Fibroblast of lung (primary cell): ENCODE results near the gene RERE. TPM values are rescaled to one million over a fixed set of nuclear protein-coding genes. Genes with fewer than 3 reads are reported as not detected.

Source experiments
- DNase-seq, 2 donors: peaks; one replicate each; pipeline versions ENCODE4 v3.0.0 to v3.0.0-alpha.2; 2010; ENCODE audit warnings: low read depth in 2 of 2
- H2AFZ ChIP-seq: 2 replicates; pipeline ENCODE4 v1.5.1; 2012; ENCODE audit warnings: low read length, control low read depth, inconsistent platforms
- H3K27ac ChIP-seq: 2 replicates; pipeline ENCODE4 v1.5.1; 2011; ENCODE audit warnings: low read length, control low read depth; ENCODE audit not compliant: insufficient read depth
- H3K27me3 ChIP-seq: 2 replicates; pipeline ENCODE4 v1.5.1; 2011; ENCODE audit warnings: mild to moderate bottlenecking, low read length; ENCODE audit not compliant: control insufficient read depth, insufficient read depth
- H3K36me3 ChIP-seq: 2 replicates; pipeline ENCODE4 v1.5.1; 2011; ENCODE audit warnings: low read length; ENCODE audit not compliant: control insufficient read depth, insufficient read depth
- H3K4me1 ChIP-seq: 2 replicates; pipeline ENCODE4 v1.5.1; 2011; ENCODE audit warnings: low read length; ENCODE audit not compliant: control insufficient read depth, insufficient read depth; ENCODE audit errors: extremely low read depth
- H3K4me2 ChIP-seq: 2 replicates; pipeline ENCODE4 v1.5.1; 2011; ENCODE audit warnings: low read length, control low read depth; ENCODE audit not compliant: insufficient read depth; ENCODE audit errors: extremely low read depth
- H3K4me3 ChIP-seq, 4 experiments: fragments of 200-600 bp in 1 of 4; sonication (generic) in 1 of 4; replicated peaks in 1 of 4; 2 replicates each; pipeline ENCODE4 v1.5.1; 2011 to 2016; ENCODE audit warnings: low read length in 4 of 4, low read depth in 3 of 4, mild to moderate bottlenecking in 3 of 4, control low read depth in 2 of 4, inconsistent platforms in 1 of 4, mixed read lengths in 1 of 4; ENCODE audit not compliant: insufficient read depth in 1 of 4; ENCODE audit errors: control extremely low read depth in 1 of 4
- H3K79me2 ChIP-seq: 2 replicates; pipeline ENCODE4 v1.5.1; 2012; ENCODE audit warnings: mild to moderate bottlenecking, low read length, inconsistent platforms; ENCODE audit not compliant: control insufficient read depth, insufficient read depth
- H3K9ac ChIP-seq: 2 replicates; pipeline ENCODE4 v1.5.1; 2011; ENCODE audit warnings: mild to moderate bottlenecking, low read length, control low read depth; ENCODE audit not compliant: insufficient read depth
- H3K9me3 ChIP-seq: 2 replicates; pipeline ENCODE4 v1.5.1; 2012; ENCODE audit warnings: low read depth, low read length; ENCODE audit not compliant: control insufficient read depth, insufficient read depth
- H4K20me1 ChIP-seq: 2 replicates; pipeline ENCODE4 v1.5.1; 2011; ENCODE audit warnings: low read length; ENCODE audit not compliant: control insufficient read depth, insufficient read depth; ENCODE audit errors: extremely low read depth
- EZH2 ChIP-seq: IDR thresholded peaks from 2 replicates; pipeline ENCODE4 v1.5.1; 2012; ENCODE audit warnings: low read length, control low read depth, mild to moderate bottlenecking; ENCODE audit errors: missing control alignments
- polyA plus RNA-seq, 2 donors: library from polyadenylated mRNA; depleted of rRNA in 1 of 2; stranded (reverse) in 1 of 2; unstranded in 1 of 2; fragments of >200 nt; gene quantifications; 2 replicates each; pipeline ENCODE4 v1.2.1, GENCODE V29; 2011 to 2012; ENCODE audit warnings: missing spikeins in 1 of 2
- total RNA-seq: library from RNA; depleted of rRNA; stranded (reverse); fragments of >200 nt; gene quantifications from 2 replicates; pipeline ENCODE4 v1.2.1, GENCODE V29; 2014
- TF ChIP-seq, protein P1 (sequence below), 2 donors: IDR thresholded peaks in 1 of 2; conservative IDR thresholded peaks in 1 of 2; 1 replicate in 1 of 2; 2 replicates in 1 of 2; pipeline ENCODE4 v1.5.1; 2011 to 2012; ENCODE audit warnings: low read length in 2 of 2, control low read depth in 1 of 2, inconsistent platforms in 1 of 2, low read depth in 1 of 2, mild to moderate bottlenecking in 1 of 2

RERE gene
- total and polyA plus RNA-seq, 2 donors (not counting 1 experiment from before 2014, with no cell fraction given) = 3.7 to 51.0 TPM

DNA sequence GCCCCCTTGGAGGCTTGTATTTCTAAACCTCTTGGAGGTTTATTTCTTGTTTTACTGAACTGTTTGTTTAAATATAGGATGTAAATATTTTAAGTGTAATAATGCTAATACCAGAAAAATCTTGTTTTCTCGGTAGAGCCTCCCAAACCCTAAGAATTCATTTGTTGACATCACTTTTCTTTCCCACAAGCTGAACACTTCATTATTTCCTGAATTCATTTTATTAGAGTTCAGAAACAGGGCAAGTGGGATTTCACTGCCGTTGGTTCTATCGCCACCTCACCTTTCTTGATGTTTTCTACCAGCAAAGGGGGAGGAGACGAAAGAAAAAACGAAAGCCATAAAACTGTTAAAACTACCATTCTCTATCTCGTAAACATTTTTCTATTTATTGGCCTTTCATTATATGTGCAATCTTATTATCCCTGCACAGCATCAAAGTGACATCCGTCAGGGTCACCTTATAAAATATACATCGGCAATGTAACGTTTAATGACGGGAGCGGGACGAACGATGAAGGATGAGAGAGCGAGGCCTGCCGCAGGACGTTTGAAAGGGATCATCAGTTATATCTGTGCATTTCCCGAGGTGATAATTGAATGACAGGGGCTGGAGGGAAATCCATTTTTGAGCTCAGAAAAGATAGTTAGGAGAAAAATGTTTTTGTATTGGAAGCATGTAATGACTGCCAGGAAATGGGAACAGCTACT, 440.0 kb downstream of the RERE start:
- H2AFZ ChIP-seq = no peak overlapping the region
- no peaks in the 10 kb centered on the region for H3K27me3 ChIP-seq
- H3K79me2 ChIP-seq = peaks cover 72% of the 10 kb centered on the region
- H3K4me2 ChIP-seq = no peak overlapping the region
- no peak overlapping the region for H3K9ac ChIP-seq
- H4K20me1 ChIP-seq = no peaks in the 10 kb centered on the region
- H3K9me3 ChIP-seq = no peaks in the 10 kb centered on the region
- DNase-seq = no peak
- H3K36me3 ChIP-seq = peaks cover 1% of the 10 kb centered on the region
- no peak overlapping the region for H3K4me3 ChIP-seq
- no peak overlapping the region for H3K27ac ChIP-seq
- TF ChIP-seq, protein P1, sequence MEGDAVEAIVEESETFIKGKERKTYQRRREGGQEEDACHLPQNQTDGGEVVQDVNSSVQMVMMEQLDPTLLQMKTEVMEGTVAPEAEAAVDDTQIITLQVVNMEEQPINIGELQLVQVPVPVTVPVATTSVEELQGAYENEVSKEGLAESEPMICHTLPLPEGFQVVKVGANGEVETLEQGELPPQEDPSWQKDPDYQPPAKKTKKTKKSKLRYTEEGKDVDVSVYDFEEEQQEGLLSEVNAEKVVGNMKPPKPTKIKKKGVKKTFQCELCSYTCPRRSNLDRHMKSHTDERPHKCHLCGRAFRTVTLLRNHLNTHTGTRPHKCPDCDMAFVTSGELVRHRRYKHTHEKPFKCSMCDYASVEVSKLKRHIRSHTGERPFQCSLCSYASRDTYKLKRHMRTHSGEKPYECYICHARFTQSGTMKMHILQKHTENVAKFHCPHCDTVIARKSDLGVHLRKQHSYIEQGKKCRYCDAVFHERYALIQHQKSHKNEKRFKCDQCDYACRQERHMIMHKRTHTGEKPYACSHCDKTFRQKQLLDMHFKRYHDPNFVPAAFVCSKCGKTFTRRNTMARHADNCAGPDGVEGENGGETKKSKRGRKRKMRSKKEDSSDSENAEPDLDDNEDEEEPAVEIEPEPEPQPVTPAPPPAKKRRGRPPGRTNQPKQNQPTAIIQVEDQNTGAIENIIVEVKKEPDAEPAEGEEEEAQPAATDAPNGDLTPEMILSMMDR (conservative IDR thresholded peaks at IDR 0.05 in 1 of 2, IDR thresholded peaks at IDR 0.05 in 1 of 2; ENCODE audit: low read depth in 1 of 2, low read length in 2 of 2) = no peak
- no peak for TF ChIP-seq EZH2
- H3K4me1 ChIP-seq = peaks cover 32% of the 10 kb centered on the region

DNA sequence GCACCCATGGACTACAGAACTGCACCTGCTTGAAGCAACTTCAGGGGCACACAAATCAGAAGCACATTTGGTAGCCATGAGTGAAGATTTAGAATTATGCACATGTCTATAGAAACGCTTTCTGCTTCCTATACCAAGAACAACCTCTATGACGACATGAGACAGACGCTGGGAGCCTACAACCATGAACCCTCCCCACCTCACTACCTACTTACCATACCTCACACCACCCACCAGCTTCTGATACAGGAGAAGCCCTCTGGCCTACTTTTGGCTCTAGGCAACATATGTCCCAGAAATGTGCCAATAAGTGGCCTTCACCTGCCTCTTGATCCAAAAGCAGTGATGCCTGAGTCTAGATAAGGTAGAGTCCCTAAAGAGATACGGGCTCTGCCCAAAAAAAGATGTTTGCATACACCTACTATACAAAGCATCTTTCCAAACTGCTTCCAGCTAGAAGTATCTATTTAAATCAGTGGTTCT, 441.0 kb downstream of the RERE start:
- Histone ChIP-seq H3K27ac (no peak overlapping the region), H3K9me3 (no peaks in the 10 kb centered on the region), H3K4me1 (peaks cover 31% of the 10 kb centered on the region), H3K4me2 (no peak overlapping the region), H4K20me1 (no peaks in the 10 kb centered on the region), H3K9ac (no peak overlapping the region), H3K36me3 (peaks cover 1% of the 10 kb centered on the region), H2AFZ (no peak overlapping the region), H3K27me3 (no peaks in the 10 kb centered on the region), H3K4me3 (no peak overlapping the region), H3K79me2 (peaks cover 71% of the 10 kb centered on the region)
- no peak for DNase-seq
- no peak for TF ChIP-seq EZH2
- TF ChIP-seq, protein P1 (conservative IDR thresholded peaks at IDR 0.05 in 1 of 2, IDR thresholded peaks at IDR 0.05 in 1 of 2; ENCODE audit: low read depth in 1 of 2, low read length in 2 of 2) = no peak

DNA sequence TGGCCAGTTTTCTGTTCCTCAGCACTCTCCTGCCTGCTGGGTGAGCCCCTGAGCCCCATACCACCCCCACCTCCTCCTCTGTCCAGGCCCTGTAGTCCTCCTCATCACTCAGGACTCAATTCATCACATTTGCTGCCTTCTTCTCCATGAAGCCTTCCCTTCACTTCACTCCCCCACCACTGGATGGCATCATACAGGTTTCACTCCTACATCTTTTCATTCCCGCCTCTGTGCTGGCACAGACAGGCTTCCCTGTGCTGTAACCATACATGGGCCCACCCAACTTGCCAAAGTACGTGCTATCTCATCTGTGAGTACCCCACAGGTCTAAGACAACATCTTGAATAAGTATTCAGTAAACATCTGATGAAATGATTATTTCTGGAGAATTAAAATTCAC, 442.6 kb downstream of the RERE start:
- H3K79me2 ChIP-seq = peaks cover 63% of the 10 kb centered on the region
- H3K27me3 ChIP-seq = no peaks in the 10 kb centered on the region
- H3K4me3 ChIP-seq = no peak overlapping the region
- H4K20me1 ChIP-seq = no peaks in the 10 kb centered on the region
- peaks cover 42% of the 10 kb centered on the region for H3K4me1 ChIP-seq
- H3K36me3 ChIP-seq = no peaks in the 10 kb centered on the region
- no peaks in the 10 kb centered on the region for H3K9me3 ChIP-seq
- H3K27ac ChIP-seq = peak overlapping the region; percentile 89
- TF ChIP-seq, protein P1 (conservative IDR thresholded peaks at IDR 0.05 in 1 of 2, IDR thresholded peaks at IDR 0.05 in 1 of 2; ENCODE audit: low read depth in 1 of 2, low read length in 2 of 2) = peak; percentile 45 to 56
- TF ChIP-seq EZH2 = no peak
- no peak overlapping the region for H2AFZ ChIP-seq
- no peak overlapping the region for H3K4me2 ChIP-seq
- DNase-seq = peak; percentile 28 to 63
- H3K9ac ChIP-seq = no peak overlapping the region
